HepG2 (cell line): Measurements from ENCODE around the gene SERPINB1. TPM values are rescaled to one million over a fixed set of nuclear protein-coding genes. Genes with fewer than 3 reads are reported as not detected.
A peak's percentile ranks its signal among the peaks of the same experiment; 100 is the strongest.

ENCODE experiments used
- ETV6 ChIP-seq: sonication (generic); formaldehyde crosslinking; conservative IDR thresholded peaks from 2 replicates; pipeline ENCODE4 v1.4.0; 2020; ENCODE audit warnings: missing genetic modification reagents
- GATAD1 ChIP-seq: IDR thresholded peaks from 2 replicates; pipeline ENCODE4 v1.6.1; 2016; ENCODE audit warnings: missing genetic modification reagents, missing compliant biosample characterization
- GLI4 ChIP-seq: sonication (generic); formaldehyde crosslinking; IDR thresholded peaks from 2 replicates; pipeline ENCODE4 v1.5.1; 2020; ENCODE audit warnings: missing genetic modification reagents, mild to moderate bottlenecking, moderate library complexity, borderline replicate concordance
- HNF4G ChIP-seq, 2 experiments: sonication (generic) in 1 of 2; formaldehyde crosslinking in 1 of 2; IDR thresholded peaks; 2 replicates each; pipeline versions ENCODE4 v1.4.0 to v1.6.1; 2011 to 2020; ENCODE audit warnings: borderline replicate concordance in 2 of 2, low read depth in 2 of 2, mild to moderate bottlenecking in 2 of 2, low read length in 1 of 2, missing genetic modification reagents in 1 of 2, moderate library complexity in 1 of 2
- IRF9 ChIP-seq: sonication (generic); formaldehyde crosslinking; IDR thresholded peaks from 2 replicates; pipeline ENCODE4 v1.8.0; 2022; ENCODE audit warnings: missing genetic modification reagents, mild to moderate bottlenecking, borderline replicate concordance
- MAX ChIP-seq: IDR thresholded peaks from 2 replicates; pipeline ENCODE4 v1.6.1; 2012; ENCODE audit warnings: inconsistent platforms
- MXD3 ChIP-seq: IDR thresholded peaks from 2 replicates; pipeline ENCODE4 v1.6.1; 2016; ENCODE audit warnings: mild to moderate bottlenecking, missing biosample characterization, missing genetic modification reagents
- PLRG1 ChIP-seq: fragments of 450-650 bp; conservative IDR thresholded peaks from 2 replicates; pipeline ENCODE4 v1.6.1; 2016
- SALL1 ChIP-seq: sonication (generic); formaldehyde crosslinking; IDR thresholded peaks from 2 replicates; pipeline ENCODE4 v1.8.0; 2022; ENCODE audit warnings: mild to moderate bottlenecking, missing genetic modification reagents
- SALL2 ChIP-seq: sonication (generic); formaldehyde crosslinking; IDR thresholded peaks from 2 replicates; pipeline ENCODE4 v1.8.1; 2023; ENCODE audit warnings: mild to moderate bottlenecking, missing genetic modification reagents, inconsistent platforms
- SKIL ChIP-seq: sonication (generic); formaldehyde crosslinking; IDR thresholded peaks from 2 replicates; pipeline ENCODE4 v1.8.0; 2022; ENCODE audit warnings: missing genetic modification reagents, mild to moderate bottlenecking, moderate library complexity, borderline replicate concordance
- SNAPC5 ChIP-seq: sonication (generic); formaldehyde crosslinking; IDR thresholded peaks from 2 replicates; pipeline ENCODE4 v1.8.1; 2023; ENCODE audit warnings: mild to moderate bottlenecking, missing genetic modification reagents, borderline replicate concordance
- TFDP2 ChIP-seq: sonication (generic); formaldehyde crosslinking; IDR thresholded peaks from 2 replicates; pipeline ENCODE4 v1.4.0; 2020; ENCODE audit warnings: missing genetic modification reagents
- ZNF142 ChIP-seq: sonication (generic); formaldehyde crosslinking; IDR thresholded peaks from 2 replicates; pipeline ENCODE4 v1.4.0; 2020; ENCODE audit warnings: missing genetic modification reagents
- ZNF639 ChIP-seq: conservative IDR thresholded peaks from 2 replicates; pipeline ENCODE4 v1.6.1; 2018; ENCODE audit warnings: missing genetic modification reagents
- ZNF816 ChIP-seq: sonication (generic); formaldehyde crosslinking; IDR thresholded peaks from 2 replicates; pipeline ENCODE4 v1.8.0; 2022; ENCODE audit warnings: missing genetic modification reagents, mild to moderate bottlenecking, borderline replicate concordance
- polyA plus RNA-seq, 8 experiments: library from polyadenylated mRNA; depleted of rRNA in 3 of 8; stranded (reverse) in 7 of 8; unstranded in 1 of 8; fragments of >200 nt; fragmentation: Illumina TruSeq in 4 of 8; extraction: Trizol in 4 of 8; gene quantifications; 2 replicates each; pipeline versions ENCODE4 v1.2.1 to v1.2.3, GENCODE V29; 2011 to 2016; ENCODE audit warnings: low read depth in 4 of 8, missing spikeins in 1 of 8, mixed read lengths in 1 of 8; ENCODE audit not compliant: insufficient read depth in 1 of 8
- total RNA-seq, 5 experiments: library from RNA; depleted of rRNA; stranded (reverse); fragments of >200 nt; fragmentation: Illumina TruSeq; extraction: Trizol; gene quantifications; 2 replicates each; pipeline ENCODE4 v1.2.3, GENCODE V29; 2016; ENCODE audit warnings: low read depth in 1 of 5

The SERPINB1 gene
- total and polyA plus RNA-seq, 2 of the 13 experiments (the other 11 are each of a cell fraction or from before 2014, with no cell fraction given) = 41.4 to 60.5 TPM

GRCh38 chr6:2865694-2866151 is 24.1 kb upstream of the SERPINB1 start (continued):
- no peak for TF ChIP-seq SNAPC5 (CRISPR knock-in tag)
- TF ChIP-seq ETV6 (CRISPR knock-in tag) = no peak
- no peak for TF ChIP-seq PLRG1
- TF ChIP-seq ZNF142 = no peak
- TF ChIP-seq MAX = no peak
- no peak for TF ChIP-seq ZNF816 (CRISPR knock-in tag)
- TF ChIP-seq SALL2 (CRISPR knock-in tag) = no peak
- TF ChIP-seq GLI4 (CRISPR knock-in tag) = no peak
- no peak for TF ChIP-seq TFDP2 (CRISPR knock-in tag)
- no peak for TF ChIP-seq GATAD1 (CRISPR knock-in tag)
- no peak for TF ChIP-seq IRF9 (CRISPR knock-in tag)
- peak; percentile 43; the same call in 1 of the 2 replicates for TF ChIP-seq SALL1 (CRISPR knock-in tag)
- no peak for TF ChIP-seq ZNF639 (CRISPR knock-in tag)
- no peak for TF ChIP-seq MXD3 (CRISPR knock-in tag)
- TF ChIP-seq HNF4G (IDR thresholded peaks at IDR 0.05; ENCODE audit: borderline replicate concordance, low read depth, low read length) = peak; percentile 38; the same call in 1 of the 2 replicates
- no peak for TF ChIP-seq HNF4G (CRISPR knock-in tag; IDR thresholded peaks at IDR 0.05; ENCODE audit: borderline replicate concordance, low read depth)
- TF ChIP-seq SKIL = no peak
